NCI-H2107 treated with DMSO at 0.1 percent for 48 hours (cell line): Measurements from ENCODE around the gene TNNT3.
A peak's percentile ranks its signal among the peaks of the same experiment; 100 is the strongest.
"Not testable (repeated sequence)": the region's sequence is repeated elsewhere in the genome, so short reads cannot be mapped to it uniquely, and the experiment has no call there.

Experiments
- DNase-seq: peaks from one replicate; lab custom pipeline; 2025; ENCODE audit not compliant: unreplicated experiment; lab: John Stamatoyannopoulos, UW

The TNNT3 gene

DNA sequence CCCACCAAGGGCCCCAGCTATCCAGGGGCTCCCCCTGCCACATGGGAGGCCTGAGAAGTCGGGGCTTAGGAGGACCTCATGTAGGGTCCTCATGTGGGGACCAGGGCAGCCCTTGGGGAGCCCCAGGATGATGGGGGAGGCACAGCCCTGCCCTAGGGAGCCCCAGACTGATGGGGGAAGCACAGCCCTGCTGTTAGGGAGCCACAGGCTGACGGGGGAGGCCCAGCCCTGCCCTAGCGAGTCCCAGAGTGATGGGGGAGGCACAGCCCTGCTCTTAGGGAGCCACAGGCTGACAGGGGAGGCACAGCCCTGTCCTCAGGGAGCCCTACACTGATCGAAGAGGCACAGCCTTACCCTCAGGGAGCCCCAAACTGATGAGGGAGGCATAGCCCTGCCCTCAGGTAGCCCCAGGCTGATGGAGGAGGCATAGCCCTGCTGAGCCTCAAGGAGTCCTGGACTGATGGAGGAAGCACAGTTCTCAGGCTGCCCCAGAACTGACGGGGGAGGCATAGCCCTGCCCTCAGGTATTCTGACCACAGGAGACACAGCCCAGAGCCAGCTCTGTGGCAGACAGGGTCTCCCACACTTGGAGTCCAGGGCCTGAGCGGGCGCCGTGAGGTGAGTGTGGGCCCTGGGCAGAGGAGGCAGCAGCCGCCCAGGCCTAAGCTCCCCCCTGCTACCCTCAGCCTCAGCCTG, 38.6 kb upstream of the TNNT3 start:
- no peak for DNase-seq

DNA sequence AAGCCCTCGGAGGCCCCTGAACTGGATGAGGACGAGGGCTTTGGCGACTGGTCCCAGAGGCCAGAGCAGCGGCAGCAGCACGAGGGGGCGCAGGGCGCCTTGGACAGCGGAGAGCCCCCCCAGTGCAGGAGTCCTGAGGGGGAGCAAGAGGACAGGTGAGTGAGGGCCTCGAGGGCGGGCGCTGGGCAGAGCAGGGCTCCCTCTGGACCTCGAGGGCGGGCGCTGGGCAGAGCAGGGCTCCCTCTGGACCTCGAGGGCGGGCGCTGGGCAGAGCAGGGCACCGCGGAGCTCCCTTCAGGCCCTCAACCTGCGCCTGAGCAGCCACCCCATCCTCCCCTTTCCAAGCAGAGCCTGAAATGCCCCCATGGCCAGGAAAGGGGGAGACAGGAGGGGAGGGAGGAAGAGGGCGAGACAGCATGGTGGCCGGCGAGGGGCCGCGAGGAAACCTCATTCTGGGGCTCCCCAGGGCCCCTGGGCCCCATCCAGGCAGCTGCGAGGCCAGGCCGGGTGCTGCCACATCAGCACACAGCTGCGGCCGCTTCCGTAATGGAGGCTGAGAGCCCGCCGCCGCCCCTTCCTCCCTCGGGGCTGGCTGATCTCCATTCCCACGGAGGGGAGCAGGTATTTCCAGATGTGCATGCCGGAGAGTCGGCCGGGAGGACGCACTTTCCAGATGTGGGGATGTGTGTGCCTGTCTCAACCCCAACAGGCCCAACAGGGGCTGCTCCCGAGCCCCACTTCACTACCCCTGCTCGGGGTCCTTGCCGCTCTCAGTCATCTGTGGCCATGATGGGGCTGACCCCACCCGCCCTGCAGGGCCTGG, 37.9 kb upstream of the TNNT3 start:
- DNase-seq = no peak

DNA sequence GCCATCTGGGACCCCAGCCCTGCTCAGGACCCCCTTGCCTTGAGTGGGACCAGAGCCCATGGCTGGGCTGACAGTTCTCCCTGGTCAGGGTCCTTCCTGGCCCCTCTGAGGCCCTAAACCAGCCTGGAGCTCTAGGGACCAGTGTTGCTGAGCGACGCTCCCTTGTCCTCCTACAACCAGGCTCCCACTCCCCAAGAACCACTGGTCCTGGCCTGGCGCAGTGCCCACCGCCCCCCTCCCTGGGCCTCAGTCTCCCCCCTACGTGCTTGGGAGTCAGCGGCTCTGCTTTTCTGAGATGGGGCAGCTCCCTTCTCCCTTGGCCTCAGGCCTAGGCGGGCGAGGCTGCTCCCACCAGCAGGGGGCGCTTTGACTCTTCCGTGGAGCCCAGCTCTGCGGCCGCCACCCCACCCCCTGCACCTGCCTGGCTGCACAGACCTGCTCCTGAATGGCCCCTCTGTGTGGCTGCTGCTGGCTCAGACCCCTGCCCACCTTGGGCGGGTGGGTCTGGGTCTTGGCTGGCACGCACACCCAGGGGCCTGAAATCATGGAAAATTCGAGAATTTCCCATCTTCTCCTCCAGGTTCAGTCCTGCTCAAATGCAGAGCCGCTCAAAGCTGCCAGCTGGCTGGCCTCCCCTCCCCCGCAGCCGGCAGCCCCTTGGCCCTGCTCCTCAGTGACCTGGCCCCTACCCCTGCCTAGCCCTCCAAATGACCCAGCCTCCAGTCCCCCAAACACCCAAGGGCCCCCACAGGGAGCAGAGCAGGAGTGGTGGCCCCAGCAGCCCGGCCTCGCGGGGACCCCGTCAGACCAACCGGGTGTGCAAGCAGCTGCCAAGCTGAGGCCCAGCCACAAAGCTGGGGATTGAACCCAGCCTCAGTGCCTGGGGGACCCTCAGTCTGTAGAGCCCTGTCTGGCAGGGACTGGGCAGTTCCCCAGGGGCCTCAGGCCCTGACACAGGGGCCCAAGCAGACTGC, 37.0 kb upstream of the TNNT3 start:
- DNase-seq = peak; percentile 54

DNA sequence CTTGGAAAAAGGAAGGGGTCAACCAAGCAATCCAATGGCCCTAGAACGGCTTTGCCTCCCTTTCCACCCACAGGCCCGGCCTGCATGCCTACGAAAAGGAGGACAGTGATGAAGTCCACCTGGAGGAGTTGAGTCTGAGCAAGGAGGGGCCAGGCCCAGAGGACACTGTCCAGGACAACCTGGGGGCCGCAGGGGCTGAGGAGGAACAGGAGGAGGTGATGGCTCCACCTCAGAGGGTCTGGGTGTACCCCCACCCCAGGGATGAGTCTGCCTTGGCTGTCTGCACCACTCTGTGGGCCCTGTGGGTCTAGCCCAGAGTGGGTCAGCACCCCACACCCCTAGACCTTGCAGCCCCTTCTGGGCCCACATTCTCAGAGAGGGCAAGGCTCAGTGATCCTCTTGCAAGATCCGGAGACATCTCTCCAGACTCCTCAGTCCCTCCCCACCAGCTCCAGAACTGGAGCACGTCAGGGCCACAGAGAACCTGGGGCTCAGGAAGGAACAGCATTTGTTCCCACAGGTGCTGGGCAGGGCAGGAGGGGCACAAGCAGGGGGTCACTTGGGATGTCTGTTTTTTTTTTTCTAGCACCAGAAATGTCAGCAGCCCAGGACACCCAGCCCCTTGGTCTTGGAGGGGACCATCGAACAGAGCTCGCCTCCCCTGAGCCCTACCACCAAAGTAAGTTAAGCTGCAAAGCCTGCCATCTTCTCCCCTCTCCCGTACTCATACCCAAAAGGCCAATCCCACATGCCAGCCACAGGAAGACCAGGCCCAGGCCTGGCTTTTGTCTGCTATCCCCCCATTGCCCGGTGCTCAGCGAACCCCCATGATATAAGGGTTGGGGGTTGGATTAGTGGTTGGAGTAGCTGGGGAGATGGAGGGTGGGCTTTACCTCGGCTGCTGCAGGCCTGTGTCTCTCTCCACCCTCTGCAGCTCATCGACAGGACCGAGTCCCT, 35.9 kb upstream of the TNNT3 start:
- DNase-seq = no peak

DNA sequence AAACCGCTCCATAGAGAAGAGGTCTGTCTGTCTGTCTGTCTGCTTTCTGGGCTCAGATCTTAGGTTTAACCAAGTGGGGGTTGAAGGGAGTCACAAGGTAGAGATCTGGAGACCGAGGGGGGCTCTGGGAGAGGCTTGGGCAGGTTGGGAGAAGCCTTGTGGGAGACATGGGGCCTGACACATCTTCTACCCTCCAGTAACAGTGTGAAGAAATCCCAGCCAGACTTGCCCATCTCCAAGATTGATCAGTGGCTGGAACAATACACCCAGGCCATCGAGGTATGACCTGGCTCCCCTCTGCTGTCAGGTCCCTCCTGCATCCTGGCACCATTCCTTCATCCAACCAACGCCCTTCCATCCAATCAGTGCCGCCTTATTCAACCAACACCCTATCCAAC, 35.2 kb upstream of the TNNT3 start:
- no peak for DNase-seq

DNA sequence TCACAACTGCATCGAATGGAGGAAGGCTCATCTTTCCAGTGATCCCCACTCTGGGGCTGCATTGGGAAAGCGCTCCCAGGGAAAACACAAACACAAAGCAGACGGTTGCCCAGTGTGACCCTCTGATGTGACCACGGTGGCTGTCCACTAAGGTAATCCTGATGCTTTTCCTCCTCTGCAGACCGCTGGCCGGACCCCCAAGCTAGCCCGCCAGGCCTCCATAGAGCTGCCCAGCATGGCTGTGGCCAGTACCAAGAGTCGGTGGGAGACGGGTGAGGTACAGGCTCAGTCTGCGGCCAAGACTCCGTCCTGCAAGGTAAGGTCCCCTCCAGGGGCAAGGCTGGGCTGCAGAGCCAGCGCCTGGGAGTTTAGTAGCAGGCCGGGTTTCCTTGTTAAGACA, 33.0 kb upstream of the TNNT3 start:
- DNase-seq = not testable (repeated sequence)

DNA sequence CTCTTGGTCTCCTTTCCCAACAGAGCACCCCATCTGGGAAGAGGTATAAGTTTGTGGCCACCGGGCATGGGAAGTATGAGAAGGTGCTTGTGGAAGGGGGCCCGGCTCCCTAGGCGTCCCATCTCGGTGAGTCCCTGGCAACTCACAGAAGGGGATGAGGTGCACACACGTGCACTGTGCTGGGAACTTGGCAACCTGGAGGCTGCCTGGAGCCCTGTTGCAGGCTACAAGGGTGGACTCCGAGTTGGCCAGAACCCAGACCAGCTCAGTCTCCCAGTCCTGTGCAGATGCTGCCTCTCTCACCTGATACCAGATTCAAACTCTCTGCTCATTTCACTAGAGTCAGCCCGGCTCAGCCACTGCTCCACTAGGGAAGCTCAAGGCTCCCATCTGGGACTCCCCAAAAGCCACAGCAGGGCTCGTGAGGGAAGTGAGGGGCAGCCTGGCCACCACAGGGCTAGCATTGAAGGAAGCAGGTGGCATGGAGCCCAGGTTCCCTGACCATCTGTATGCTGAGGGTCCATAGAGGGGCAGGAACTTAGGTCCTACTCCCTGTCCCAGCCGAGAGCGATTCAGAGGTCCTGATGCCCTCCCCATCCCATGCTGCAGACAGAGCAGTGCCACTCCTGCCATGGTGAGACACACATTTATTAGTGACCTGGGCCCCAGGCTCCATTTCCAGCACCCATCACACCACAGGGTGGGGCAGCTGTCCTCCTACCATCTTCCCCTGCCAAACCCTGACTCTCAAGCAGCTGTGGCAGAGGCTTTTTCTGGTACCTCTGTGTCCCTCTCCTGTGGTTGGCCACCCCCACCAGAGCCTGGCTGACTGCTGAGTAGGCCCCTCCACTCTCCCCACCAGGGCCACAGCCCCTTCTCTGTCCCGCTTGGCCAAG, 31.8 kb upstream of the TNNT3 start:
- DNase-seq = no peak

DNA sequence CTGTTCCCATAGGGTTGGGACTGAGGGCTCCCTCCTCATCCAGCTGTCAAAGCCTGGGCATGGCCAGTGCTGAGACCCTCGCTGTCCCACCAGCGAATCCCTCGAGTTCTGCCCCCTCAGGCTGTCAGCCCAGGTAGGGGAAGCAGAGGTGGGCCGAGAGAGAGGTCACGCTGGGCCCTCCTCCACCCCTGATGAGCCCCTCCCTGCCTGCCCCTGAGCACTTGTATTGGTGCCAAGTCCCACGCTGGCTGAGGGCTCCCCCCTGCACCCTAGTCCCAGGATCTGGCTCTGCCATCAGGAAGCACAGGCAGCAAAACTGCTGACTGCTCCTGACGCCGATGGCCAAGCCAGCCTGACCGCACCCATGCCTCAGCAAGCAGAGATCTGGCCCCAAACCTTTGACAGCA, 31.2 kb upstream of the TNNT3 start:
- DNase-seq = no peak

DNA sequence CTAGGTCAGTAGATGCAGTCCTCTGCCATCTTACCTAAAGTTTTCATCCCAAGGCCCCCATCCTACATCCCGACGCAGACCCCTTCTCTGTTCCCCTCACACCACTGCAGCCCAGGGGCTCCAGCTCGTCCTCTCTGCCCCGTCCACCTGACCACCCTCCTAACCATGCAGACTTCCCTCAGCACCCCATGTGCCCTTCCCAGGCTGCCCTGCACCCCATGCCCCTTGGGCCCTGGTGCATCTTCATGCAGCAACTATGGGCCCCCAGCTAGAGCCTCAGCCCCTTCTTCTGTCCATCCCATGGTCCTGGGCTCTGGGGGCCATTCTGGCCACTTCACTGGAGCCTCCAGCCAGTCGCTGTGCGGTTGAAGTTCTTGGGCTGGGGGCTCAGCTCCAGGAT, 30.7 kb upstream of the TNNT3 start:
- no peak for DNase-seq

DNA sequence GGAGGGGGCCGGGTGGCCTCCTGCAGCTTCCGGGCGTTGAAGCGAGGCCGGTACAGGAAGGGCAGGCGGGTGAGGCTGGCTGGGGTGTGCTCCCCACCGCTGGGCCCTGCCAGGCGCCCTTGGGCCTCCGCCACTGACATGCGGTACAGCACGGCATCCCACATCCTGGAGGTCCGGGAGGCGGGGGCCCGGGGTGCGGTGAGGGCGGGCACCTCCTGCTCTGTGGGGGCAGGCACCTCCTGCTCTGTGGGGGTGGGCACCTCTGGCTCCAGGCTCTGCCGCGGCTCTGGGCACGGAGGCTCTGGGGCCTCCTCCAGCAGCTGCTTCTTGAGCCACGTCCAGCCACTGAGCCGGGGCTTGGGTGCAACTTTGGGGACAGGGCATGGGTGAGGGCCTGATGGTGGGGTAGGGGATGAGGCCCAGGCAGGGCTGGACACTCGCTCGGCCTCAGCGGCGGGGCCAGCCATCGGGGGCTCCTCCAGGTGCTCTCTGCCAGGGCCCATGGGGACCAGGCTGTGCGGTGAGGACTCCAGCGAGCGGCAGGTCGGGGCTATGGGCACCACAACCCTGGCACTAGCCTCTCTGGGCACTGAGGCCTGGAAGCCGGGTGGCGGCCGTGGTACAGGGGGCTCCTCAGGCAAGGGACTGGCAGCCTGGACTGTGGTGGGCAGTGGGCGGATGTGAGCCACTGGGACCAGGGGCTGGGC, 30.1 kb upstream of the TNNT3 start:
- no peak for DNase-seq

DNA sequence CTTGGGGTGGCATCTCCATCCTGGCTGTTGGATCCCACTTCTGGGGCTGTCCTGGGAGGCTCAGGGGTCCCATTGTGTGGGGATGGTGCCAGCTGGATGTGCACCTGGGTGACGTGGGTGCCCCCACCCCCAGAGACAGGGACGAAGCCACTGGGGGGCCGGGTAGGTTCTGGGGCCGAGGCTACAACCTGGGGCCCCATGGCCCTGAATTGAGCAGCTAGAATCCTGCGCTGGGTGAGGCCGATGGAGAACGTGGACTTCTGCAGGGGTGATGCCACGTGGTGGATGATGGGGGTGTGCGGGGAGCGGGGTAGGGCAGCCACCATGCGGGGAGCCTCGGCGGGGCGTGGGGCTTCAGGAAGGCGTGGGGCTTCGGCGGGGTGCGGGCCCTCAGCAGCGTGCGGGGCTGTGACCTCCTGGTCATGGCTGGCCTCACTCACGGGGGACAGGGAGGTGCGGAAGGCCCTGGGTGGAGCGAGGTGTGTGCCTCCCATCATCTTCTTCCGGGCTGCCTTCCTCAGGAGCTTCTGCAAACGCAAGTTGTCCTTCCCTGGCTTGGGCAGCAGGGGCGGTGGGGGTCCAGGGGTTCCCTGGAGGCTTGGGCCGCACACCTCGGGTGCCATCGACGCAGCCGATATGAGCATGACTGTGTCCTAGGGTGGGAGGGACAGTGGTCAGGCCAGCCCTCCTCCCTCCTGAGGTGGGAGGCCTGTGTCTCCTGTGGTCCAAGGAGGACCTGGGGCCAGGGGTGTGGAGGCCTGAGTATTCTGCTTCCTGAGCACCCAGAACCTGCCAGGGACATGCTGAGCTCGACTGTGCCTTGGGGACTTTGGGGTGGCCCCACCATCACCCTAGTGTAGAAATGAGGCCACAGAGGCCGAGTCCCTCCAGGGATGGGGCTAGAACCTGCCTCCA, 29.3 kb upstream of the TNNT3 start:
- no peak for DNase-seq

DNA sequence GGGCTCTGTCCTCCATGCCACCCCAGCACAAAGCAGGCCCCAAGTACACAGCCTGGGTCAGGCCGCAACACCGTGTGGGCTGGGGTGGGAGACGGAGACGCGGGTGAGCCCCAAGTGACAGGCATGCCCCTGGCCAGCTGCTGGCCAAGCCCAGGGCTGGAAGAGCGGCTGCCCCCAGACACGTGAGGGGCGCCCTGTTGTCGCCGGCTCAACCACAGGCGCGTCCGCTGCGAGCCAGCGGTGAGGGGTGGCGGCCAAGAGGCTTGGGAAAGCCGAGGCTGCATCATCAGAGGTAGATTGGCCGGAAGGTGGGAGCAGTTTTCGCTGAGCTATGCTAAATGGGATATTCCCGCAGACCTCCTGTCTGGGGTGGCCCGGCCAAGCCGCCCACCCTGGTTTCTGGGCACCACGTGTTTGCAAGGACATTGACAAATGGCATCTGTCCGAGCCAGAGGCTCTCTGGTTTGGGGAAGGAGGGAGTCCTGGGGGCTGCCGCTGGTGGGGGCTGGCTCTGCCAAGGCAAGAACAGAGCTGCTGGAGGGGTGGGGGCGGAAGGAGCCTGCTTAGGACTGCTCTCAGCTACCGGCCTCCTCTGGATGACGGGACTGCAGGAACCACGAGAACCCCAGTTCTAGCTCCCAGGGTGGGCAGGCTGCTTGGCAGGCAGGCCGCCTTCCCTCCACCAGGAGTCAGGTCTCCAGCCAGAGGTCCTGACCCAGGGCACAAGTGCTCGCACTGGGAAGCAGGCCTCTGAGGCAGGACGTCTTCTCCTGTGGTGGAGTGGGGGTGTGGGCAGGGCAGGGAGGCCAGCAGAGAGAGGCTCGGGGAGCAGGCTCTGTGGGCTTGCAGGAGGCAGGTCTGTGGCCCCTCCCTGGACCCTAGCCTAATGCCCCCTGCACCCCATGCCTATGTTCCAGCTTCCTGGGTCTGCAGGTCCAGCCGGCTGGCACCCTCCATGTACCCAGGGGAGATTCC, 28.4 kb upstream of the TNNT3 start:
- no peak for DNase-seq

DNA sequence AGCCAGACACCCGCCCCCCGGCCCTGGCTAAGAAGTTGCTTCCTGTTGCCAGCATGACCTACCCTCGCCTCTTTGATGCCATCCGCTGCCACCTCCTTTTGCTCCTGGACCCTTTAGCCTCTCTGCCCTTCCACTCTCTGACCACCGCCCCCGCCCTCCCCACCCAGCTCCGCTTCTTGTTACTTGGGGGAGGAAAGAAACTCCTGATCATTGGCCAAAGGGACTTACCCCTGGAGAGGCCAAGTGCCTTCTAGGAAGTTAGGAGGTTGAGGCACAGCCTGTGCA, 27.7 kb upstream of the TNNT3 start, which contains the start of gene PRR33:
Gene PRR33 (minus strand): TSS at position 65 of the 285 bp plus-strand sequence. CDS start 1,311 bp downstream, outside the sequence.
- no peak for DNase-seq

DNA sequence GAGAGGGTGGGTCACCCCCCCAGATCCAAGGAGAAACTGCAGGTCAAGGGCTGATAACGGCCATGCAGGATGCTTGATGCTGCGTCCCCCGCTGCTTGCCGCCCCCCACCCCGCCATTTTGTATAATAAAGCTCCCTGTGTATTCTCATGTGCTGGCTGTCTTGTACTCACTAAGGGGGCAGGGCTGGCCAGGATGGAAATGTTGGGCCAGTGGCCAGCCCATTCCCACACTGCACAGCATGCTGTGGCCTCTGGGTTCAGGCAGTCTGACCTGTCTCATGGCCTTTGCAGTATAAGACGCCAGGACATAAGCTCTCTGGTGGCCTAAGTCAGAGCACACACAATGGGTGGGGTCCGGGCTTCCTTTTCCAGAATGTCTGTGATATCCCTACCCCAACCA, 27.4 kb upstream of the TNNT3 start:
- no peak for DNase-seq

DNA sequence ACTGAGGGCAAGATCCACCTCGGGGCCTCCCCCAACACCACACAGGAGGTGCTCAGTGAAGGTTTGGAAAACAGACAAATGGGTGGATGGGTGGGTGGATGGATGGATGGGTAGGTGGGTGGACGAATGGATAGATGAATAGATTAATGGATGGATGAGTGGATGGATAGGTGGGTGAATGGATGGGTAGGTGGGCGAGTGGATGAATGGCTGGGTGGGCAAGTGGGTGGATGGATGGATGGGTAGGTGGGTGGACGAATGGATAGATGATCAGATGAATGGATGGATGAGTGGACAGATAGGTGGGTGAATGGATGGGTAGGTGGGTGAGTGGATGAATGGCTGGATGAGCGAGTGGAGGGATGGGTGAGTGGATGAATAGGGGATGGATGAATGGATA, 26.9 kb upstream of the TNNT3 start:
- no peak for DNase-seq

DNA sequence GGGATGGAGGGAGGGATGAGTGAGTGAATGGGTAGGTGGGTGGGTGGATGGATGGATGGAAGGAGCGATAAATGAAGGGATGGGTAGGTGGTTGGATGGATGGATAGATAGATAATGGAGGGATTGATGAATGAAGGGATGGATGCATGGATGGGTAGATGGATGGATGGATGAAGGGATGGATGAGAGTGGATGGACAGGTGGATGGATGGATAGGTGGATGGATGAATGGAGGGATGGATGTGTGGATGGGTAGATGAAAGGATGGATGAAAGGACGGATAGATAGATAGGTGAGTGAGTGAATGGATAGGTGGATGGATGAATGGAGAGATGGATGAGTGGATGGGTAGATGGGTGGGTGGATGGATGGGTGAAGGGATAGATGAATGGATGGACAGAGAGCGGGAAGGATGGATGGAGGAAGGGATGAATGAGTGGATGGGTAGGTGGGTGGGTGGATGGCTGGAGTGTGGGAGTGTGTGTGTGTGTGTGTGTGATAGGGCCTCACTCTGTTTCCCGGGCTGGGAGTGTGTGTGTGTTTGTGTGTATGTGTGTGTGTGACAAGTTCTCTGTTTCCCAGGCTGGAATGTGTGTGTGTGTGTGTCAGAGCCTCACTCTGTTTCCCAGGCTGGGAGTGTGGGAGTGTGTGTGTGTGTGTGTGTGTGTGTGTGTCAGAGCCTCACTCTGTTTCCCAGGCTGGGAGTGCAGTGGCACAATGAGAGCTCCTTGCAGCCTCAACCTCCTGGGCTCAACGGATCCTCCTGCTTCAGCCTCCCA, 25.7 kb upstream of the TNNT3 start:
- DNase-seq = no peak
